ENCODE data around the gene DAB2IP. TPM values are rescaled to one million over a fixed set of nuclear protein-coding genes. Genes with fewer than 3 reads are reported as not detected.

DAB2IP gene
- total RNA-seq, 2 donors from 2014 or later = 127 to 128 TPM

DNA sequence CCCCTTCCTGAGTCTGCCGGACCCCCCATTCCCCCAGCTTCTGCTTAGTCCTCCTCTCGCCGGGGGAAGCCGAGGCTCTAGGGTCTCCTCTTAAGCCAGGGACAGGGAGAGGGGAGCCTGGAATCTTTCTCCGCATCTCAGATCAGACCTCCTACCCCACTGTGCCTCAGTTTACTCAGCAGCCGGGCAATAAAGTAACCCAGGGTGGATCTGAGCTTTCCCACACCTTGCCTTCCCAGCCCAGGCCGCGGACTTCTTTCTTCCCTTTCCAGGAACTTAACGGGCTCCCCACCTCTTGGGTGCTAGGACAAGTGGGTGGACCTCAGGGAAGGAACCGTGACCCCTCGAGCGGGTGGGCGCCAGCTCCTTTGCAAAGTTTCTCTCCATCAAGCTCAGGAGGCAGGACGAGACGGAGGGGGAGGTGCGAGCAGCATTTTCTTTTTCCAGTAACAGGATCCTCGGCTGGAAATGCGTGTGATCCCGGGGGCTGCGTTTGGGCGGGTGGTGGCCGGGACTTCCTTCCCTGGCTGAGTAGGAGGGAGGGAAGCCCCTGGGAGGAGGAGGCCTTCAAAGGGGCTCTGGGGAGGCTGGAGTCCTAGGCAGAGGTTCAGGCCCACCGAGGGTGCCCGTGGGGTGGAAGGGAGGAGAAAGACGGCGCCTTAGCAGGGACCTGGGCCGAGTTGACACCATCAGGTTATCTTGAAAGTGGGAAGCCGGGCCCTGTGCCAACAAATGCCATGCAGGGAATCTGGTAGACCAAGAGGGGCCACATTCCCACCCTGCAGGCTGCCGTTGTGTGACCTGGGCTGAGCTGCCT lies 795 bp downstream of the DAB2IP start:
- ATAC-seq (no peak), DNase-seq (peak; percentile 58 to 69)
- intact Hi-C loops (cut with DNase I, micrococcal nuclease) = no loop called here

DNA sequence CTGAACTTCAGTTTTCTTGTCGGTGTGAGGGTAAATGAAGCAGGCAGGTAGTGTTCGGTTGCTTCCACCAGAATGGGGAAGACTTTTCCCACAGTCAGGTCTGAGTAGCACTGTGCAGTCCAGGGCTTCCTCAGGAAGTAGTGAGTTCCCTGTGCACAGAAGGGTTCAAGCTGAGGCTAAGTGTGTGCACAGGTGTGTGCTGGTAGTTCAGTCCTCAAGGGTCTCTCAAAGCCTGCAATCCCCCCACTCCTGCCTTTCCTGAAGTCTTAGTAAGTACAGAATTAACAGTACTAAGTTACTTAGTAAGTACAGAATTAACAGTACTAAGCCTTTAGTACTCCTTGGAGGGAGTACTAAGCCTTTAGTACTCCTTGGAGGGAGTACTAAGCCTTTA lies 1.4 kb downstream of the DAB2IP start:
- intact Hi-C loops (cut with DNase I, micrococcal nuclease) = no loop called here
- ATAC-seq = no peak
- DNase-seq = no peak

DNA sequence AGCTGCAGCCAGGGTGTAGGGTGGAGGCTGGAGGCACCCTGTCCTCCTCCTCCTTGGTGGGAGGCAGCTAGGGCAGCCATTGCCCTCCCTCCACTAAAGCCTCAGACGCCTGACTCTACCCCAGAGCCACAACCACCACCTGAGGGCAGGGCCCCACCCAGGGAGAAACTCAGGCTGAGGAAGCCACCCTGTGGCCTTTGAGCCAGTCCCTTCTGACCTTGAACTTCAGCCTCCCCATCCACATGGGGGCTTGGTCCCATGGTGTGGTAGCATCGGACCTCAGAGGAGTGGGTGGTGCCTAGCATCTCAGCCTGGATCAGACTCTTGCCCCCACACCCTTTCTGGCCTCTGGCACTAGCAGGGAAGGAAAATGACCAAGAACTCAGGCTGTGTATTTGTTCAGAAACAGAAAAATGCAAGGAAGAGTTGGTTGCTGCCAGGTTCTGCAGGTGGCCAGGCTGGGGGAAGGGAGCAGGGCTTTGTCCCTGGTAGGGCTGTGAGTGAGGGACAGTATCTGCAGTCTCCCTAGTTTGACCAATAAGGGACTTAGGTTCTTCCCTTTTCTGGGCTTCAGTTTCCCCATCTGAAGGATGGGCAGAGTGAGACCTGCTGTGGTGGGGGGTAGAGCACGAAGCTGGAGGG lies 3.2 kb downstream of the DAB2IP start:
- DNase-seq (no peak), ATAC-seq (peak; percentile 15)
- intact Hi-C loops (cut with DNase I, micrococcal nuclease) = no loop called here

DNA sequence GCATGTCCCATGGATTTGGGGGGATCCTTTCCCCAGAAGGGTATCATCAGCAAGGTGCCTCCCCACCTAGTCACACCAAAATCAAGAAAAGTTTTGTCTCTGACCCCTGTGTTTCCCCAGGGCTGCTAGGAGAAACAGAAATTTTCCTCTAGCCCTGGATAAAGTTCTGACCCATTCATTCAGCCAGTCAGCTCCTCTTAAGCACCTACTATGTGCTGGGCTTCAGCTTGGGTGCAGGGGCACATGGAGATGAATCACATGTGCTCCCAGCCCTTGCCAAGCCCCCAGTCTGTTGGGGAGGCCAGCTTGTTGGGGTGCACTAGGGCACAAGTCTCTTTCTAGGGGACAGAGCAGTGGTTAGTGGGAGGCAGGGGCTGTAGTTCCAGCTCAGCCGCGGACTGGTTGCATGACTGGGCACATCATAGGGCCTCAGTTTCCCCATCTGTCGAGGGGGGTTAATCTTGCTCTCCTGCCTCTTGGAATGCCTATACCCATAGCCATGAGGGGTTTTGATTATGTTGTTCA lies 3.9 kb downstream of the DAB2IP start:
- ATAC-seq (no peak), DNase-seq (no peak)
- intact Hi-C loops (cut with DNase I, micrococcal nuclease) = no loop called here

- no peak for DNase-seq
- no peak for ATAC-seq
- intact Hi-C loops (cut with DNase I, micrococcal nuclease) = no loop called here
These were observed 5.6 kb downstream of the DAB2IP start for GRCh38 chr9:121656941-121657470.

GRCh38 chr9:121658166-121658565 lies 6.7 kb downstream of the DAB2IP start:
- no peak for ATAC-seq
- intact Hi-C loops (cut with DNase I, micrococcal nuclease) = no loop called here

GRCh38 chr9:121658591-121658990 lies 7.2 kb downstream of the DAB2IP start:
- no peak for DNase-seq
- intact Hi-C loops (cut with DNase I, micrococcal nuclease) = no loop called here
- no peak for ATAC-seq

More at GRCh38 chr9:121658166-121658565, 6.7 kb downstream of the DAB2IP start:
- DNase-seq = no peak

GRCh38 chr9:121660367-121660766 lies 8.9 kb downstream of the DAB2IP start:
- ATAC-seq (no peak), DNase-seq (no peak)
- intact Hi-C loops (cut with DNase I, micrococcal nuclease) = no loop called here

GRCh38 chr9:121660876-121661275 lies 9.4 kb downstream of the DAB2IP start:
- ATAC-seq = no peak
- DNase-seq = no peak
- intact Hi-C loops (cut with DNase I, micrococcal nuclease) = no loop called here

DNA sequence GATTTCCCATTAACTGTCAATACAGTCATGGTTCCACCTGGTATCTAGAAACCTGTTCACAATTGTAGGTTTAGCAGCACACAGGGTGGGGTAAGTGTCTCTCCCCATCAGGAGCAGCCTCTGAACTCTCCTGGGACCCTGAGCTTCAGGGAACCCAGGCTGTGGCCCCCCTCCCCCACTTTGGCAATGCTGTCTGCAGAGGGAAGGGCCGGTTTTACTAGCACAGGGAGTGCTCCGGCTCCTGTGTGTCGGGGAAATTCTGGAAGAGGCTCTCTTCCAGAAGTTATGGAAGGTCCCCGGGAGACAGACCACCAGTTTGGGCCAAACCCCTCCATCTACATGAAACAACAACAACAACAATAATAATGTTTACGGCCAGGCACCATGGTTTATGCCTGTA lies 9.9 kb downstream of the DAB2IP start:
- ATAC-seq (peak; percentile 51), DNase-seq (peak in 1 of 2 donors; percentile 45)
- intact Hi-C loops (cut with DNase I, micrococcal nuclease) = no loop called here

- ATAC-seq = no peak
- DNase-seq = no peak
- intact Hi-C loops (cut with DNase I, micrococcal nuclease) = no loop called here
These were observed 10.9 kb downstream of the DAB2IP start for GRCh38 chr9:121662359-121662758.

GRCh38 chr9:121662891-121663580 lies 11.6 kb downstream of the DAB2IP start:
- intact Hi-C loops (cut with DNase I, micrococcal nuclease) = no loop called here
- DNase-seq (no peak), ATAC-seq (no peak)

DNA sequence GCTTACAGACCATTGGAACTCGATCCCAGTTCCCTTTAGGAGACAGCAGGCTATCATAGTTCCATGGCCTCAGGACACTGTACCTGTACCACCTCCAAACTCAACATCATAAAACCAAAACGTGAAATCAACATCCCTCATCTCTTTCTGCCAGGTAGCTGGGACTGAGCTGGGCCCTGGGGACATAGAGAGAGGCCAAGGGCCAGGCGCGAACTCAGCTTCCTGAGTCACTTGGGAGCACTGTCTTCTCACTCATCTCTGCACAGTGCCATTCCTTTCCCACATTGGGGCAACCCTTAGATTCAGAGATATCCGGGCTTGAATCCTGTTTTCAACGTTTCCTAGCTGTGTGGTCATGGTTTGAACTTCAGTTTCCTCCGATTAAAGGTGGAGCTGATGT lies 12.2 kb downstream of the DAB2IP start:
- intact Hi-C loops (cut with DNase I, micrococcal nuclease) = no loop called here
- DNase-seq = no peak
- ATAC-seq = no peak

DNA sequence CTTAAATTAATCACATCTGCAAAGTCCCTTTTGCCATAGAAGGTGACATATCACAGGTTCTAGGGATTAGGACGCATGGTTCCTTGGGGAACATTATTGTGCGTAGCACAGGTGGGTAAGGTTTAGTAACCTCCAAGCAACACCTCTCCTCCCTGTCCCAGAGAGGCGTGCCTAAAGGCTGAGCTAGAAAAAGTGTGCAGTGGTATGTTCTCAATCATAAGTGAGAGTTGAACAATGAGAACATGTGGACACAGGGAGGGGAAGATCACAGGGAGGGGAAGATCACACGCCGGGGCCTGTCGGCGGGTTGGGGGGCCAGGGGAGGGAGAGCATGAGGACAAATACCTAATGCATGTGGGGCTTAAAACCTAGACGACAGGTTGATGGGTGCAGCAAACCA lies 14.9 kb downstream of the DAB2IP start:
- intact Hi-C loops (cut with DNase I, micrococcal nuclease) = no loop called here
- DNase-seq = no peak
- peak; percentile 27 for ATAC-seq

DNA sequence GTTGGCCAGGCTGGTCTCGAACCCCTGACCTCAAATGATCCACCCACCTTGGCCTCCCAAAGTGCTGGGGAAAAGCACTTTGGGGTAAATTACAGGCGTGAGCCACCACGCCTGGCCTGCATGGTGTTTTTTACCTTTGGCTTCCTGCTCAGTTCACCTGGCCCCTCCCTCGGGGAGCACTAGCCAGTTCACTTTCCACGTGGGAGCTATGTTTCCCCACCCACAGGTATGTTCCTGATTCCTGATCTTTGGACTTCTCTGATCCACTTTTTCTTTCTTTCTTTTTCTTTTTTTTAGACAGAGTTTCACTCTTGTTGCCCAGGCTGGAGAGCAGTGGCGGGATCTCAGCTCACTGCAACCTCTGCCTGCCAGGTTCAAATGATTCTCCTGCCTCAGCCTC lies 15.8 kb downstream of the DAB2IP start:
- intact Hi-C loops (cut with DNase I, micrococcal nuclease) = no loop called here
- ATAC-seq = peak; percentile 99

DNA sequence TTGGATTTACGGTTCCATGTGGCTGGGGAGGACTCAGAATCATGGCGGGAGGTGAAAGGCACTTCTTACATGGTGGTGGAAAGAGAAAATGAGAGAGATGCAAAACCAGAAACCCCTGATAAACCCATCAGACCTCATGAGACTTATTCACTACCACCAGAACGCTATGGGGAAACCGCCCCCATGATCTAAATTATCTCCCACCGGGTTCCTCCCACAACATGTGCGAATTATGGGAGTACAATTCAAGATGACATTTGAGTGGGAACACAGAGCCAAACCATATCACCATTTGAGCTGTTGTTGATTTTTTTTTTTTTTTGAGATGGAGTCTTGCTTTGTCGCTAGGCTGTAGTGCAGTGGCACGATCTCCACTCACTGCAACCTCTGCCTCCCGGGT lies 16.5 kb downstream of the DAB2IP start:
- intact Hi-C loops (cut with DNase I, micrococcal nuclease) = no loop called here
- DNase-seq (no peak), ATAC-seq (no peak)

More for the DNA sequence above, 15.8 kb downstream of the DAB2IP start:
- peak; percentile 72 to 87 for DNase-seq

DNA sequence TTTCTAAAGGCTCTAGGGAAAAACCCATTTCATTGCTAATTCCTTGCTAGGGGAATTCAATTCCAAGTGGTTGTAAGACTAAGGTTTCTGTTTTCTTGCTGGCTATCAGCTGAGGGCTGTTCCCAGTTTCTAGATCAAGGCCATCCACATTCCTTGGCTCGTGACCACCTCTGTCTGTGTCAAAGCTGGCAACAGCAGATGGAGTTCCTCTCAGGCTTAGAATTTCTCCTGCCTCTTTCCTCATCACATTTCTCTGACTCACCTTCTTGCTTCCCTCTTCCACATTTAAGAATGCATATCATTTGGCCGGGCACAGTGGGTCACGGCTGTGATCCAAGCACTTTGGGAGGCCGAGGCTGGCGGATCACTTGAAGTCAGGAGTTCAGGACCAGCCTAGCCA lies 19.0 kb downstream of the DAB2IP start:
- intact Hi-C loops (cut with DNase I, micrococcal nuclease) = no loop called here
- no peak for ATAC-seq
- DNase-seq = no peak

- intact Hi-C loops (cut with DNase I, micrococcal nuclease) = no loop called here
- DNase-seq = no peak
- ATAC-seq = no peak
These were observed 20.2 kb downstream of the DAB2IP start for GRCh38 chr9:121671612-121672155.

GRCh38 chr9:121672213-121672612 lies 20.8 kb downstream of the DAB2IP start:
- DNase-seq (no peak), ATAC-seq (no peak)
- intact Hi-C loops (cut with DNase I, micrococcal nuclease) = no loop called here
